Measurements from ENCODE around the gene RING1. TPM values are rescaled to one million over a fixed set of nuclear protein-coding genes. Genes with fewer than 3 reads are reported as not detected.

RING1 gene
- total RNA-seq, 1 experiment from 2014 or later: 48.5 TPM

DNA sequence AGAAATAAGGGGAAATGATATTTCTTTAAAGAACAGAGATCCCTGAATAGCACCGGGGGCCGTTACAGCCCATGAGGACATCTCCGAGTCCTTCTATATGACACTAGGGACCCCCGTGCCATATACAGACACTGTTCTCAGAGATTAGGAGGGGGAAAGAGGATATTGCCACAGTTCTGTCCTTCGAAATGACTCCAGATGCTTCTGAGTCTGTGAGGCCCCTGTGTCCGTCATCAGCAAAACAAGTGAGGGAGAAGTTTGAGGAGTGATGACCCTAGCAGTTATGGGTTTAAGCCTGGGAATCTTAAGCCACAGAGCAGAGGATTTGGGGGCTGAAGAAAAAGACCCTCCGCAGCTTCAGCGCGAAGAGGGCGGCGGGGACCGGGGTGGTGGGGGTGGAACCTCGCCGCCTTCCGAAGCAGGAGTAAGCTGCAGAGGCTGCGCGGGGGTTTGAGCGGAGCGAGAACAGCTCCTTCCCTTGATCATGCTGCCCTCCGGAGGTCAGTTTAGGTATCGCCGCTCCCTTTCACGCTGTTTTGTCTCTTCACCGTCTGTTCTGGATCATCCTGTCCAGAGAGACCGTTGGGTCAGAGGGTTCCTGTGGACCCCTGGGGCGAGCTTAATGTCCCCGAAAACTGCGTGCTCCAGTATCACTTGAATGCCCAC, 39.8 kb downstream of the RING1 start:
- DNase-seq (ENCODE audit: low read depth): peak; percentile 91

DNA sequence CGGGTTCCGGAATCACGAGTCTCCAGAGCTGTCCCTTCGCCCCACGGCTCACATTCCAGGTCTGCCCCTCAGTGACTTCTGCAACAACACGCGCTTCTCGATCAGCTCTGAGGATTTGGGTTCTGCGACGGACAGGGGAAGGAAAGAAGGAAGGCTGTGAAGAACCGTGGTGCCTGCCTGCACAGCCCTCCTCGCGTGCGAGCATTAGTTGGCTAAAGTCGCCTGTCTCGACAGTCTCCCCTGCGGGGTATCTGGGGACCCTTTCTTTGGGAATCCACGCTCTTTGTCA, 40.3 kb downstream of the RING1 start:
- DNase-seq (ENCODE audit: low read depth): peak; percentile 80

DNA sequence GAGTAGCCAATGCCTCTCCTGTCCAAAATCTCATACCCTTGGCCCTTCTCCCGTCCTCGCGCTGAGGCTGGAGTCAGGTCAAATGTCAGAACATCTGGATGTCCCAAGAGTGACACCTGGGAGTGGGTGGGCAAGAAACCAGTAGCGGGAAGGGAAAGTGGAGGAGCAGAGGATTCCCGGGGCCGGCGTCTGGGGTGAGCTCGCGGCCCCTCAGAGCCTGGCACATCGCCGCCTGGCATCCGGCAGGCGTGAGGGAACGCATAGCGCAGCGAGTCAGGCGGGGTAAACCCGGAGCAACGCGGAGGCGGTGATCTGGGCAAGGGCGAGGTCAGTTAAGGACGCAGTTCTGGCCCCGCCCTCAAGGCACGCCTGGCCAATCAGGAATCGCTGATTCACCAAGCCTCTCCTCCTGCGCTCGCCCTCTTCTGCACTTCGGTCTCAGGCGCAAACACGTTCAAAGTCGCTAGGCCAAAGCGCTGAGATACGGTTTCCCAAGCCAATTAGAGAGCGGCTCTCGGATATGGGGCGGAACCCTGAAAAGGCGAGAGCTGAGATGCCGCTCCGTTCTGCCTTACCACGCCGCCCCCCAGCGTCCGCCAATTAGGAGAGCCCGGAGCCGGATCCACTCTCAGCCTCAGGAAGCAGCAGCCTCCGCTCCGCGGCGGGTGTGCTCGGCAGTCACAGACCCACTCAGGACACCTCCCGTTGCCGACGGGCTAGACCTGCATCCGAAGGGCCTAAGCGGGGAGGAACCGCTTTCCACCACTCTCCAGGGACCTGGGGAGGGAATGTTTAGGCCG, 40.8 kb downstream of the RING1 start:
- peak; percentile 100 for DNase-seq (ENCODE audit: low read depth)

DNA sequence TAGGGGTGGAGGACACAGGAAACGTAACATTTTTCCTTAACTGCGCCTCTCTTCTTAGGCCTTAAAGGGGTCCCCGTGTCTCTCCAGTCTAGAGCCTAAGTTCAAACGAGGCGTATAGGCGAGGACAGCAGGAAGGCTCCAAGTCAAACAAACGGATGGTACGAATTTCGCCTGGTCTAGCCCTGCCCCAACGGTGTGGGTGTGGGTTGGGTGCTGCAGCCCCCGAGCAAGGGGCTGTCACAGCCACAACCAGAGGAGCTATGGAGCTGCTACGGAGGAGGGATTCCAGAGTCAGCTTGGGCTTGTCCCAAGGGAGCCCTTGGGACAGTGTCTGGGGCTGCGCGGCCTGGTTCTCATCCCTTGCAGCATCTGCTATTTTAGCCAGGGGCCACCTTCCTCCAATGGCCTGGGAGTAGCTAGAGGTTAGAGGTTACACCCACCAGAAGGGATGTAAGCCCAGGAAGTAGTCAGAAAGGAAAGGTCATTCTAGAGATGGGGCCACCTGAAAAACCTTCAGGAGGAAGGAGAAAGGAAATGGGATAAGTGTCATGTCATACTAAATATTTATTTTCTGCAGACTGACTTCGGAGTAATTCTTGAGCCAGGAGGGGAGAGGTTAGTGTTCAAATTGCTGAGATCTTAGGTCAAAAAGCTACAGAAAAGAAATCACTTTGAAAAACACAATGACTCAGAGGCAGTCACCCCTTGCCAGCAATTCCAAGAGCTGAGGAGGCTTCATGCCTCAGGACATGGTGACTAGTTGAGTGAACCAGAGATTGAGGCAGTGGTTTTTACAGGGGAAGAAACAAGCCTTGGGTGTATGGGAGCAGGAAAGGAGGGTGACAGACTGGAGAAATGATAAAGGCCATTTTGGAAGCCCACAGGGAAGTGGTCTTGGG, 41.7 kb downstream of the RING1 start:
- DNase-seq (ENCODE audit: low read depth): peak; percentile 99

DNA sequence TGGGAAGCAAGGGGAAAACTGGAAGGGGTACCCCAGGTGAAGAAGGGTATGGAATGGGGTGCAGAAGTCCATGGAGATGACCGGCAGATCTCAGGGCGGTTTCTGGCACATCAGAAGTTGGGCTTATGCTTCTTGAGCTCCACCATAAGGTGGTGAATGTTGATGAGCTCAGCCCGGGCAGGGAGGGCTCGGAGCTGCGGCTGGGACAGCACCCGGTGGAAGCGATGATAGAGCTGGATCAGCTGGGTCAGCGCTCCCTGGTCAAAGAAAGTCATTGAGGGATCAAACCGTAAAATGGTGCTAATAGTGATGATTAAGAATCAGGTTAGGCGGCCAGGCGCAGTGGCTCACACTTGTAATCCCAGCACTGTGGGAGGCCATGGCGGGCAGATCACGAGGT, 42.4 kb downstream of the RING1 start:
- DNase-seq (ENCODE audit: low read depth): no peak

DNA sequence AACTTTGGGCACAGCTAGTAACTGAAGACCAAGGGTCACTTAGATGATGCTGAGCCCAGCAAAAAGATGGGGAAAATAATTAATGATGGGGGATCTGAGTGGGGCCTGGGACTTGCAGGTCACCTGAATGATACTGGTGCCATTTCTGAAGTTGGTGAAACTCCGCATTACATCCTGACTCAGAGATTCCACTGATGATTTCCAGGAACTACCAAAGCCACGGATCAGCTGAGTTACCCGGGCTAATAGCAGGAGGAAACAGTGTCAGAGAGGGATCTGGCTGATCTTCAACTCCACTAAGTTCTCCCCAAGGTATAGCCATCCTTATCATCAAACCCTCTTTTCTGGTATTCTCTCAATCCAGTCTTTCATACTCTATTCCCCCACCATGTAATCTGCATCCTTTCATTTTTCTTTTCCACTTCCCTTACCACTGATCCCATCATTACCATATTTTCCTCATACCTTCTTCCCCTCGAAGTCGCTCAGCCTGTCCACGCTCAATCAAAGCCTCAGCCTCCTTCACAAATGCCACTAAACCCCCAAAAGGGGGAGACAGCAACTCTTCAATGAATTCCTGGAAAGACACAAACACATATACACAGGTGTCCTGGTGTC, 43.2 kb downstream of the RING1 start:
- DNase-seq (ENCODE audit: low read depth): peak; percentile 74

DNA sequence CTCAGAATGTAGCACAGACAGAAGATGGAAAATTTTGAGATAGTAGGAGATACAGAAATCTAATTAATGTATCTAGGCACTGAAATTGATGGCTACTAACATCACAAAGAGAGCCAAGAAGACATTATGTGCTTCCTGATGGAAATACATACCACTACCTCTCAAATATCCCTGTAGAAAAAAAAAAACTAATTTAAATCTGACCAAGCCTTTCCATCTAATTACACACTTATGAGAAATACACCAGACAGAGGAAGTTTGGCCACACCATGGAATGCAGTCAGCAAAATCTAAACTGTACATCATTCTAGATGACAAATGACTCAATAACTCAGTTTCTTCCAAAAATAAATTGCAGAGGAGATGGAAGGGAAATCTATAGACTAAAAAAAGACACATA, 44.5 kb downstream of the RING1 start:
- peak; percentile 60 for DNase-seq (ENCODE audit: low read depth)

DNA sequence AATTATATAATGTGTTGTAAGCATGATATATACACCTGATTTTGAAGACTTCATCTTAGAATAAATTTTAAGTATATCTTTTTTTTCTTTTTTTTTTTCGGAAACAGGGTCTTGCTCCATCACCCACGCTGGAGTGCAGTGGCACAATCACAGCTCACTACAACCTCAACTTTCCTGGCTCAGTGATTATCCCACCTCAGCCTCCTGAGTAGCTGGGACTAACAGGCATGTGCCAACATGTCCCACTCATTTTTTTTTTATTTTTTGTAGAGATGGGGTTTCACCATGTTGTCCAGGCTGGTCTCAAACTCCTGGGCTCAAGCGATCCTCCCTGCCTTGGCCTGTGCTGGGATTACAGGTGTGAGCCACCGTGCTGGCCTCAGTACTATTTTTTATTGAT, 46.3 kb downstream of the RING1 start:
- DNase-seq (ENCODE audit: low read depth): no peak

DNA sequence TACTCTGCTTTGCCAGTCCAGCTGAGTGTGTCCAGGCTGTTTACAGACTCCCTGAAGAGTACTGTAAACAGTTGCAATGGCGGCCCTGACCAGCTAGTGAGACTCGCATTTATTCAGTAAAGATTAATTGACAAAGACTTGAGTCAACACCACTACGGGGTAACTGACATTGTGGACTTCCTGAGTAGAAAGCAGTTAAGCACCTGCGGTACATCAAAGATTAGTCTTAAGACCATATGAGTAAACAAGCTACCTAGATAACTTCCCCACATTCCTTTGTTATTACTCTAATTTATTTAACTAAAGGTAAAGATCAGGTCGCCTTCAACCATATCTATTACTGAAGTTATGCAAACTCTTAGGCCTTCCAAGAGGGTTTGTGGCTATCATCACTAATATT, 50.7 kb downstream of the RING1 start:
- DNase-seq (ENCODE audit: low read depth): peak; percentile 34

Other genes starting within 250 kb of the RING1 start
- gene BRD2, start 239.9 kb upstream of the RING1 start, total RNA-seq (2014; rRNA removed; shearing (Covaris generic)): 148 and 223 TPM in 2 replicates
- not detected in 2 replicates for gene HLA-DOA, start 198.9 kb upstream of the RING1 start, total RNA-seq (2014; rRNA removed; shearing (Covaris generic))
- gene HLA-DPA1, start 134.9 kb upstream of the RING1 start, total RNA-seq (2014; rRNA removed; shearing (Covaris generic)): 1.3 and 2.0 TPM in 2 replicates
- gene HLA-DPB1, start 132.5 kb upstream of the RING1 start, total RNA-seq (2014; rRNA removed; shearing (Covaris generic)): not detected in 2 replicates
- 0.02 TPM in 1 of 2 replicates, not detected in the other for gene COL11A2, start 16.0 kb upstream of the RING1 start, total RNA-seq (2014; rRNA removed; shearing (Covaris generic))
- 18.4 and 28.7 TPM in 2 replicates for gene RXRB, start 7.8 kb upstream of the RING1 start, total RNA-seq (2014; rRNA removed; shearing (Covaris generic))
- 140 and 234 TPM in 2 replicates for gene SLC39A7, start 7.6 kb upstream of the RING1 start, total RNA-seq (2014; rRNA removed; shearing (Covaris generic))
- gene HSD17B8, start 3.8 kb upstream of the RING1 start, total RNA-seq (2014; rRNA removed; shearing (Covaris generic)): 0.32 TPM in 1 of 2 replicates, not detected in the other
- 37.5 and 45.3 TPM in 2 replicates for gene VPS52, start 63.4 kb downstream of the RING1 start, total RNA-seq (2014; rRNA removed; shearing (Covaris generic))
- 2,277 and 2,867 TPM in 2 replicates for gene RPS18, start 63.6 kb downstream of the RING1 start, total RNA-seq (2014; rRNA removed; shearing (Covaris generic))
- not detected in 2 replicates for gene B3GALT4, start 68.6 kb downstream of the RING1 start, total RNA-seq (2014; rRNA removed; shearing (Covaris generic))
- 151 and 184 TPM in 2 replicates for gene WDR46, start 80.7 kb downstream of the RING1 start, total RNA-seq (2014; rRNA removed; shearing (Covaris generic))
- 123 and 136 TPM in 2 replicates for gene PFDN6, start 81.1 kb downstream of the RING1 start, total RNA-seq (2014; rRNA removed; shearing (Covaris generic))
- gene RGL2, start 90.4 kb downstream of the RING1 start, total RNA-seq (2014; rRNA removed; shearing (Covaris generic)): 29.9 and 54.6 TPM in 2 replicates
- gene TAPBP, start 105.6 kb downstream of the RING1 start, total RNA-seq (2014; rRNA removed; shearing (Covaris generic)): 162 and 258 TPM in 2 replicates
- gene ZBTB22, start 109.2 kb downstream of the RING1 start, total RNA-seq (2014; rRNA removed; shearing (Covaris generic)): 13.8 and 18.0 TPM in 2 replicates
- 95.5 and 107 TPM in 2 replicates for gene DAXX, start 114.5 kb downstream of the RING1 start, total RNA-seq (2014; rRNA removed; shearing (Covaris generic))
- 130 and 159 TPM in 2 replicates for gene KIFC1, start 183.3 kb downstream of the RING1 start, total RNA-seq (2014; rRNA removed; shearing (Covaris generic))
- 61.9 and 67.3 TPM in 2 replicates for gene PHF1, start 202.5 kb downstream of the RING1 start, total RNA-seq (2014; rRNA removed; shearing (Covaris generic))
- 610 and 623 TPM in 2 replicates for gene CUTA, start 209.6 kb downstream of the RING1 start, total RNA-seq (2014; rRNA removed; shearing (Covaris generic))
- gene SYNGAP1, start 211.6 kb downstream of the RING1 start, total RNA-seq (2014; rRNA removed; shearing (Covaris generic)): 2.5 and 5.7 TPM in 2 replicates
- 6.6 and 9.8 TPM in 2 replicates for gene ZBTB9, start 246.1 kb downstream of the RING1 start, total RNA-seq (2014; rRNA removed; shearing (Covaris generic))